Measurements from ENCODE around the gene PTPRM.

PTPRM gene

GRCh38 chr18:7615840-7616239 is 48.7 kb downstream of the PTPRM start:
- H3K4me3 ChIP-seq (IDR thresholded peaks at IDR 0.05; ENCODE audit: insufficient read depth, low read depth, low read length): no peak overlapping the region
- TF ChIP-seq, protein P1, sequence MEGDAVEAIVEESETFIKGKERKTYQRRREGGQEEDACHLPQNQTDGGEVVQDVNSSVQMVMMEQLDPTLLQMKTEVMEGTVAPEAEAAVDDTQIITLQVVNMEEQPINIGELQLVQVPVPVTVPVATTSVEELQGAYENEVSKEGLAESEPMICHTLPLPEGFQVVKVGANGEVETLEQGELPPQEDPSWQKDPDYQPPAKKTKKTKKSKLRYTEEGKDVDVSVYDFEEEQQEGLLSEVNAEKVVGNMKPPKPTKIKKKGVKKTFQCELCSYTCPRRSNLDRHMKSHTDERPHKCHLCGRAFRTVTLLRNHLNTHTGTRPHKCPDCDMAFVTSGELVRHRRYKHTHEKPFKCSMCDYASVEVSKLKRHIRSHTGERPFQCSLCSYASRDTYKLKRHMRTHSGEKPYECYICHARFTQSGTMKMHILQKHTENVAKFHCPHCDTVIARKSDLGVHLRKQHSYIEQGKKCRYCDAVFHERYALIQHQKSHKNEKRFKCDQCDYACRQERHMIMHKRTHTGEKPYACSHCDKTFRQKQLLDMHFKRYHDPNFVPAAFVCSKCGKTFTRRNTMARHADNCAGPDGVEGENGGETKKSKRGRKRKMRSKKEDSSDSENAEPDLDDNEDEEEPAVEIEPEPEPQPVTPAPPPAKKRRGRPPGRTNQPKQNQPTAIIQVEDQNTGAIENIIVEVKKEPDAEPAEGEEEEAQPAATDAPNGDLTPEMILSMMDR (conservative IDR thresholded peaks at IDR 0.05; ENCODE audit: low read depth, low read length): no peak
- no peak overlapping the region for H2AFZ ChIP-seq (ENCODE audit: low read depth)
- no peak overlapping the region for H3K27ac ChIP-seq
- H3K4me1 ChIP-seq (ENCODE audit: low read depth, poor library complexity, severe bottlenecking): no peaks in the 10 kb centered on the region
- H3K27me3 ChIP-seq (ENCODE audit: insufficient read depth, low read depth): no peaks in the 10 kb centered on the region
- H3K79me2 ChIP-seq (ENCODE audit: insufficient read depth, low read depth): no peaks in the 10 kb centered on the region
- H3K36me3 ChIP-seq (ENCODE audit: insufficient read depth): no peaks in the 10 kb centered on the region
- no peak overlapping the region for H3K9ac ChIP-seq
- H3K4me2 ChIP-seq: no peak overlapping the region
- no peaks in the 10 kb centered on the region for H4K20me1 ChIP-seq (ENCODE audit: insufficient read depth)

DNA sequence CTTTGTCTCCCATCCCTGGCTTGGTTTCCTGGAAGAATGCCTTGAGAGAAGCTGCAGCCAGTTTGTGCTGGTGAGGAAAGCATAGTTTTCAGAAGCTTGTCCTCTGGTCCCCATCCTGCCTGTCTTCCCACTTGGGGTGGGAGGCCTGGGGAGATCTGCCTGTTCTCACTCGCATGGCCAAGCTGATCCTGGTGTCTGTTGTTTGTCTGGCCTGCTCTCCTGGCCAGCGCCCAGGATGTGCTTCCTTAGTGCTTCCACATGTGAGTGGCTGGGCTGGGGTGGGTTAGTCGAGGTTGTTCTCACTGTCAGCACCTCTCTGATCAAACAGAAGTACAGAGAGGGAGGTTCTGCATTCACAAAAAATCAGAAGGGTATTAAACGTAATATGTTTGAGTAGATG is 49.5 kb downstream of the PTPRM start:
- Histone ChIP-seq H2AFZ (ENCODE audit: low read depth) (no peak overlapping the region), H3K36me3 (ENCODE audit: insufficient read depth) (no peaks in the 10 kb centered on the region), H3K9ac (no peak overlapping the region), H3K79me2 (ENCODE audit: insufficient read depth, low read depth) (no peaks in the 10 kb centered on the region), H3K4me3 (IDR thresholded peaks at IDR 0.05; ENCODE audit: insufficient read depth, low read depth, low read length) (no peak overlapping the region), H3K27ac (no peak overlapping the region), H3K4me1 (ENCODE audit: low read depth, poor library complexity, severe bottlenecking) (no peaks in the 10 kb centered on the region), H3K4me2 (no peak overlapping the region), H4K20me1 (ENCODE audit: insufficient read depth) (no peaks in the 10 kb centered on the region), H3K27me3 (ENCODE audit: insufficient read depth, low read depth) (no peaks in the 10 kb centered on the region)
- TF ChIP-seq, protein P1 (conservative IDR thresholded peaks at IDR 0.05; ENCODE audit: low read depth, low read length): no peak

DNA sequence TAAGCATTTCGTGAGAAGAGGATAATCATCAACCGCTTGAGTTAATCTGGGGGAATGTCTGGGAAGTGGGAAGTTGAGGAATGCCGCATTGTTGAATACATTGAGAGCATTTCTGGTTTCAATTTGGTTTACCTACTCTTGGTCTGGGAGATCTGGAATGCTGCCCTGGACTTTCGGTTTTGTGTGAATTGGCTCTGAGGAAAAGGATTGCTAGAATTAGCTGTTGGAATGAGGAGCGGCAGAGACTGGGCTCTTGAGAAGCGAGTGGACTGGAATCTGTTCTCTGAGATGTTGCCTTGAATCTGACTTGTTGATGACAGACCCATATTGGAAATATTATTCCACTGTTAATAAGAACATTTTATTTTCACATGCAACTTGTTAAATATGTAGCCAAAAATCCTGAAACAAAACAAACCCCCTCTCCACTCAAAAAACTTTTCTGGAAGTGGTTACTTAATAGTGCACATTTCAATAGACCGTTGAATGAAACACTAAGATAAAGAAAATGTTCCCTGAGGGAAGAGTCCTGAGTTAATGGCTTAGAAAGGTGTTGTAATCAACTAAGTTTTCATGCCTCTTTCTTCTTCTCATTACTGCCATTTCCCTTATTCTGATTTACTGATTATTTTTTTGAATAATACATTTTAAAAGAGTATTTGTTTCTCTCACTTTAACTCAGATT is 50.8 kb downstream of the PTPRM start:
- Histone ChIP-seq H4K20me1 (ENCODE audit: insufficient read depth) (no peaks in the 10 kb centered on the region), H3K27ac (no peak overlapping the region), H3K4me1 (ENCODE audit: low read depth, poor library complexity, severe bottlenecking) (no peaks in the 10 kb centered on the region), H3K36me3 (ENCODE audit: insufficient read depth) (no peaks in the 10 kb centered on the region), H3K79me2 (ENCODE audit: insufficient read depth, low read depth) (no peaks in the 10 kb centered on the region), H2AFZ (ENCODE audit: low read depth) (no peak overlapping the region), H3K27me3 (ENCODE audit: insufficient read depth, low read depth) (no peaks in the 10 kb centered on the region), H3K4me3 (IDR thresholded peaks at IDR 0.05; ENCODE audit: insufficient read depth, low read depth, low read length) (no peak overlapping the region), H3K9ac (no peak overlapping the region), H3K4me2 (no peak overlapping the region)
- TF ChIP-seq, protein P1 (conservative IDR thresholded peaks at IDR 0.05; ENCODE audit: low read depth, low read length): no peak

DNA sequence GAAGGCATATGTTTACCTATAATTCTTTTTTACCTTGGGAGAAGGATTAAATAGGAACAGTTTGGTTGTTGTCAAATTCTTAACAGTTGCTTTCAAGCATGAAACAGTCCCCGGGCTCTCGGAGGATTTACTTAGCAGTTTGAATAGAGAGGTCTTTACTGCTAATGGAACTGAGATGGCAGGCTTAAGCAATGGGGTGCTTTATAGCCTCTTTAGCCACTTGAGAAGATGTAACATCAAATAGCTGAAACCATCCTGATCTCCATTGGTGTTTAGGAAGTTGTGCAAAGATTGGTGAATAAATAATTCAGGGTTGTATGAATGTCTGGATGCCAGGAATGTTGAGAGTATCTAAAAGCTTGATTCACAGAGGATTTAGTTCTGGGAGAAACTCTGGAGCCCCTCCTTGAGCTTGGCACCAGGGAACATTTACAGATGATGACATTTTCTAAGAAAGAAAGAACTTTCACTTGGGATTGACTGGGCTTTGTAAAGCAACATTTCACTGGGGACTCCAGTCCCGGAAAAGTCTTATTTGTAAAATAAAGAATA is 51.9 kb downstream of the PTPRM start:
- Histone ChIP-seq H3K4me1 (ENCODE audit: low read depth, poor library complexity, severe bottlenecking) (no peaks in the 10 kb centered on the region), H3K79me2 (ENCODE audit: insufficient read depth, low read depth) (no peaks in the 10 kb centered on the region), H2AFZ (ENCODE audit: low read depth) (no peak overlapping the region), H4K20me1 (ENCODE audit: insufficient read depth) (no peaks in the 10 kb centered on the region), H3K4me3 (IDR thresholded peaks at IDR 0.05; ENCODE audit: insufficient read depth, low read depth, low read length) (no peak overlapping the region), H3K27me3 (ENCODE audit: insufficient read depth, low read depth) (no peaks in the 10 kb centered on the region), H3K9ac (no peak overlapping the region), H3K4me2 (no peak overlapping the region), H3K36me3 (ENCODE audit: insufficient read depth) (no peaks in the 10 kb centered on the region), H3K27ac (no peak overlapping the region)
- TF ChIP-seq, protein P1 (conservative IDR thresholded peaks at IDR 0.05; ENCODE audit: low read depth, low read length): no peak

All from KMS-11 (cell line).